Lung (tissue), 12 donors: ENCODE data around the gene THAP7. TPM values are rescaled to one million over a fixed set of nuclear protein-coding genes. Genes with fewer than 3 reads are reported as not detected.

Source experiments
- ATAC-seq: fragments of 200-7000 bp; cut with Tn5 transposase; one replicate; pipeline ENCODE4 v1.9.1; 2020; ENCODE audit warnings: moderate number of reproducible peaks; ENCODE audit not compliant: insufficient read depth, low FRiP score
- DNase-seq, 3 donors: peaks; one replicate each; pipeline ENCODE4 v3.0.0-alpha.2; 2013 to 2017
- H3K27ac ChIP-seq, 2 donors: one replicate each; pipeline ENCODE4 v1.5.1; 2013; ENCODE audit warnings: mild to moderate bottlenecking in 2 of 2, moderate library complexity in 2 of 2, control low read depth in 1 of 2, inconsistent platforms in 1 of 2, low read depth in 1 of 2, low read length in 1 of 2
- H3K27me3 ChIP-seq, 3 donors: one replicate each; pipeline ENCODE4 v1.5.1; 2013; ENCODE audit warnings: low read length in 2 of 3; ENCODE audit not compliant: control insufficient read depth in 3 of 3, insufficient read depth in 3 of 3
- H3K36me3 ChIP-seq, 4 donors: one replicate each; pipeline ENCODE4 v1.5.1; 2013; ENCODE audit warnings: low read length in 4 of 4, mild to moderate bottlenecking in 1 of 4, moderate library complexity in 1 of 4; ENCODE audit not compliant: control insufficient read depth in 4 of 4, insufficient read depth in 4 of 4
- H3K4me1 ChIP-seq, 5 donors: one replicate each; pipeline ENCODE4 v1.5.1; 2013; ENCODE audit warnings: low read length in 5 of 5, mild to moderate bottlenecking in 2 of 5, moderate library complexity in 1 of 5; ENCODE audit not compliant: control insufficient read depth in 5 of 5, insufficient read depth in 5 of 5
- H3K4me3 ChIP-seq: one replicate; pipeline ENCODE4 v1.5.1; 2013; ENCODE audit warnings: mild to moderate bottlenecking, control low read depth, moderate library complexity
- H3K9ac ChIP-seq, 2 donors: one replicate each; pipeline ENCODE4 v1.5.1; 2013; ENCODE audit warnings: low read length in 2 of 2, control low read depth in 1 of 2; ENCODE audit not compliant: insufficient read depth in 1 of 2
- H3K9me3 ChIP-seq, 4 donors: one replicate each; pipeline ENCODE4 v1.5.1; 2013; ENCODE audit warnings: low read length in 3 of 4, mild to moderate bottlenecking in 1 of 4, moderate library complexity in 1 of 4; ENCODE audit not compliant: control insufficient read depth in 4 of 4, insufficient read depth in 3 of 4
- WGBS, 2 donors: extraction: QIAGEN DNeasy Blood & Tissue Kit; methylation state at CpG; one replicate each; pipeline ENCODE4 v1.1.7; 2013; 5-methylcytosine and 5-hydroxymethylcytosine counted together
- polyA plus RNA-seq, 2 donors: library from polyadenylated mRNA; stranded (reverse); fragments of 200-250 nt; gene quantifications; one replicate each; pipeline ENCODE4 v1.2.1, GENCODE V29; 2013
- total RNA-seq, 2 donors: library from RNA; depleted of rRNA in 1 of 2; stranded (reverse); fragments of >200 nt in 1 of 2; gene quantifications; one replicate each; pipeline ENCODE4 v1.2.1, GENCODE V29; 2014 to 2021
- TF ChIP-seq, protein P1 (sequence below): IDR thresholded peaks from 2 replicates; pipeline ENCODE4 v1.5.1; 2012; ENCODE audit warnings: mild to moderate bottlenecking; ENCODE audit errors: control extremely low read depth, extremely low read depth
- donor health status: control.
- donor health status: control.
- donor health status: Bipolar disorder and iron deficiency.
- donor health status: healthy.
- donor health status: DM: yes; HTN: yes; CAD: no.

Gene THAP7
- total and polyA plus RNA-seq, 4 donors, result 20.4 to 61.3 (median 27.6) TPM

- DNase-seq, result no peak
- H3K36me3 ChIP-seq, result no peaks in the 10 kb centered on the region
- peaks cover 0 to 3% (median 0%) of the 10 kb centered on the region in 5 donors for H3K4me1 ChIP-seq
- no peak for ATAC-seq
- H3K9ac ChIP-seq, result no peak overlapping the region
- WGBS, 2 donors, result 75 to 86% methylated on average over 12 of the region's 12 CpGs
- H3K27ac ChIP-seq, result no peak overlapping the region
- H3K9me3 ChIP-seq, result no peaks in the 10 kb centered on the region
- TF ChIP-seq, protein P1, sequence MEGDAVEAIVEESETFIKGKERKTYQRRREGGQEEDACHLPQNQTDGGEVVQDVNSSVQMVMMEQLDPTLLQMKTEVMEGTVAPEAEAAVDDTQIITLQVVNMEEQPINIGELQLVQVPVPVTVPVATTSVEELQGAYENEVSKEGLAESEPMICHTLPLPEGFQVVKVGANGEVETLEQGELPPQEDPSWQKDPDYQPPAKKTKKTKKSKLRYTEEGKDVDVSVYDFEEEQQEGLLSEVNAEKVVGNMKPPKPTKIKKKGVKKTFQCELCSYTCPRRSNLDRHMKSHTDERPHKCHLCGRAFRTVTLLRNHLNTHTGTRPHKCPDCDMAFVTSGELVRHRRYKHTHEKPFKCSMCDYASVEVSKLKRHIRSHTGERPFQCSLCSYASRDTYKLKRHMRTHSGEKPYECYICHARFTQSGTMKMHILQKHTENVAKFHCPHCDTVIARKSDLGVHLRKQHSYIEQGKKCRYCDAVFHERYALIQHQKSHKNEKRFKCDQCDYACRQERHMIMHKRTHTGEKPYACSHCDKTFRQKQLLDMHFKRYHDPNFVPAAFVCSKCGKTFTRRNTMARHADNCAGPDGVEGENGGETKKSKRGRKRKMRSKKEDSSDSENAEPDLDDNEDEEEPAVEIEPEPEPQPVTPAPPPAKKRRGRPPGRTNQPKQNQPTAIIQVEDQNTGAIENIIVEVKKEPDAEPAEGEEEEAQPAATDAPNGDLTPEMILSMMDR, result no peak
- H3K27me3 ChIP-seq, result peaks cover 0 to 9% (median 0%) of the 10 kb centered on the region in 3 donors
- H3K4me3 ChIP-seq, result no peak overlapping the region
Observed at GRCh38 chr22:21029486-21030025, 27.6 kb upstream of the THAP7 start.

- DNase-seq, result no peak
- no peaks in the 10 kb centered on the region for H3K9me3 ChIP-seq
- no peak overlapping the region for H3K27ac ChIP-seq
- H3K4me3 ChIP-seq, result no peak overlapping the region
- TF ChIP-seq, protein P1, result no peak
- H3K9ac ChIP-seq, result no peak overlapping the region
- ATAC-seq, result no peak
- peaks cover 0 to 9% (median 0%) of the 10 kb centered on the region in 3 donors for H3K27me3 ChIP-seq
- no peaks in the 10 kb centered on the region for H3K36me3 ChIP-seq
- peaks cover 0 to 3% (median 0%) of the 10 kb centered on the region in 5 donors for H3K4me1 ChIP-seq
- 90 to 91% methylated on average over 13 of the region's 13 CpGs for WGBS, 2 donors
Observed at GRCh38 chr22:21028277-21029251, 26.6 kb upstream of the THAP7 start.

DNA sequence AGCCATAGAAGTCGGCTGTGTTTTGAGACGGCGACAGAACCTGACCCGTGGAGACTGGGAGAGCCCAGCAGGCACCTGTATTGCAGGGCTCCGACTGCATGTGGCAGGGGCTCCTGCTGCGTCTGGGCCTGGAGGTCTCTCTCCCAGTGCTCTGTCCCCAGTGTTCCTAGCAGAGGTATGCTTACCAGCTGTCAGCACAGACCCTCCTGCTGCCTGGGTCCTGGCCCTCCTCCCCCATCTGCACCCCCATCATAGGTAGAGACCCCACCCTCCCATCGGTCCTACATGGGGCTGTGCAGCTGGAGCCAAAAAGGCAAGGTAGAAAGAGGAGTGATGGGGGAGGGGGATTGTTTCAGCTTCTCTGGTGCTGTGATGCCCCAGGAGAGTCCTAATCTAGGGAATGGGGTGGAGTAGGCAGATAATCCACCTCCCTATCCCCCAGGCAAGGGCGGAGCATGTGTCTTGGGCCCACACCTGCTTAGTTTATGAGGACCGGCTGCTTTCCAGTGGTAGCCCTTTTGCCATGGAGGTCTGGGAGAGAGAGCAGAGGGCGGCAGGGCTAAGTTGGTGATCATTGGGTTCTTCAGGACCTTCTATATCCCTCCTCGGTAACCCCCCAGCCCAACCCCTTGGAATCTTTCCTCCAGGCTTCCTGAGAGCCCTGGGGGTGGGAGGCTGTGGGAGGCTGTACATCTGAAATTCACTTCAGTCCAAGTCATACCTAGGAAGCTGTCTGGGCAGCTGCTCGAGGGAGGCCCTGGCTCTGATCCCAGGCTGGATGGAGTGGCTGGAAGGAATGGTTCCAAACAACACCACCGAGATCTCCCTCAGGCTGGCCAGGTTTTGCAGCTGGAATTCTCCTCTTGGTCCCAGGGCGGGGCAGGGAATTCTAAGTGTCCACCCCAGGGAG lies 25.1 kb upstream of the THAP7 start:
- ATAC-seq (no peak), DNase-seq (peak; percentile 38 to 71 (median 63))
- TF ChIP-seq, protein P1, result no peak
- Histone ChIP-seq H3K9ac (no peak overlapping the region), H3K4me1 (peaks cover 0 to 3% (median 0%) of the 10 kb centered on the region in 5 donors), H3K9me3 (no peaks in the 10 kb centered on the region), H3K27me3 (peaks cover 0 to 4% (median 0%) of the 10 kb centered on the region in 3 donors), H3K27ac (no peak overlapping the region), H3K4me3 (no peak overlapping the region), H3K36me3 (no peaks in the 10 kb centered on the region)
- WGBS, 2 donors, result 72 to 81% methylated on average over 14 of the region's 14 CpGs
